ENCODE measurements around the gene INPP5B. TPM values are rescaled to one million over a fixed set of nuclear protein-coding genes. Genes with fewer than 3 reads are reported as not detected.

The INPP5B gene
- total RNA-seq, 1 experiment from 2014 or later: 12.1 TPM

DNA sequence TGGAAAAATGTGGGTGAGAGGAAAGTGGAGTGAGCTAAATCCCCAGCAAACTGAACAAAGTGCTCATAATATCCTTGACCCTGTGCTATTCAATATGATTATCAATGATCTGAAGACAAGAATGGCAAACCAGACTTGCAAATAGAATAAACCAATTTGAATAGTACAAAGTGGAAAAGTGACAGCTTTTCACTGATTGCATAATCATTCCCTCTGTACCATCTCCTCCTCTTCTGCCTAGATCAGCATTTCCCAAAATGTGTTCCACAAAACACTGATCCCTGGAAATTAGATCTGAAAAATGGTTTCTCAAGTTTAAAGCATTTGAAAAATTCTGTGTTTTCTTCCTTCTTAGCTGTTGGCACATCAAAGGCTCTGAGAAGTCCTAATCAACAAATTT, 95.6 kb downstream of the INPP5B start:
- Histone ChIP-seq H3K79me2 (ENCODE audit: low read length) (peaks cover 77% of the 10 kb centered on the region), H3K9me2 (replicated peaks; ENCODE audit: low read length) (no peaks in the 10 kb centered on the region), H3K4me3 (ENCODE audit: low read length) (no peak overlapping the region), H4K20me1 (ENCODE audit: low read length) (peaks cover 11% of the 10 kb centered on the region; the same call in 1 of the 2 replicates), H3K4me1 (ENCODE audit: insufficient read depth, low read length) (peaks cover 10% of the 10 kb centered on the region), H3K27me3 (ENCODE audit: low read length) (no peaks in the 10 kb centered on the region), H3K9me3 (ENCODE audit: low read length) (no peaks in the 10 kb centered on the region), H3K9ac (ENCODE audit: low read length) (no peak overlapping the region), H3K27ac (ENCODE audit: low read length) (no peak overlapping the region), H3K4me2 (ENCODE audit: low read length) (no peak overlapping the region), H3F3A (ENCODE audit: low read length, unreplicated experiment) (no peaks in the 10 kb centered on the region), H2AFZ (ENCODE audit: low read length) (no peak overlapping the region), H3K36me3 (ENCODE audit: low read depth, low read length) (peaks cover 8% of the 10 kb centered on the region; the same call in 1 of the 2 replicates)
- TF ChIP-seq EZH2 (IDR thresholded peaks at IDR 0.05; ENCODE audit: low read length, unreplicated experiment) (no peak), EZH2phosphoT487 (IDR thresholded peaks at IDR 0.05; ENCODE audit: borderline replicate concordance, low read length) (no peak)
- intact Hi-C loops (cut with micrococcal nuclease): no loop called here
- no TSS peak for BruUV-seq (replicated peaks)
- CTCF ChIA-PET: interaction anchor here (1.3 kb wide), 1 partner anchor 8 kb away, joined by 3 read pairs; the partner anchor contains the start of gene MTF1
- ATAC-seq: no peak
- no peak for DNase-seq
- POLR2A ChIA-PET (ENCODE audit: unreplicated experiment): interaction anchor here (0.5 kb wide), 1 partner anchor 161 kb away, joined by 3 read pairs; no protein-coding TSS in a partner anchor

GRCh38 chr1:37850352-37850955, 96.4 kb downstream of the INPP5B start:
- Histone ChIP-seq H3F3A (ENCODE audit: low read length, unreplicated experiment) (no peaks in the 10 kb centered on the region), H3K79me2 (ENCODE audit: low read length) (peaks cover 75% of the 10 kb centered on the region), H4K20me1 (ENCODE audit: low read length) (peaks cover 11% of the 10 kb centered on the region; the same call in 1 of the 2 replicates), H3K36me3 (ENCODE audit: low read depth, low read length) (peaks cover 11% of the 10 kb centered on the region; the same call in 1 of the 2 replicates), H3K9me2 (replicated peaks; ENCODE audit: low read length) (no peaks in the 10 kb centered on the region), H3K4me1 (ENCODE audit: insufficient read depth, low read length) (peaks cover 10% of the 10 kb centered on the region), H3K9me3 (ENCODE audit: low read length) (no peaks in the 10 kb centered on the region), H3K27ac (ENCODE audit: low read length) (no peak overlapping the region), H3K27me3 (ENCODE audit: low read length) (no peaks in the 10 kb centered on the region), H2AFZ (ENCODE audit: low read length) (no peak overlapping the region), H3K4me3 (ENCODE audit: low read length) (no peak overlapping the region), H3K4me2 (ENCODE audit: low read length) (no peak overlapping the region), H3K9ac (ENCODE audit: low read length) (no peak overlapping the region)
- ChIA-PET CTCF (interaction anchor here (1.3 kb wide), 1 partner anchor 9 kb away, joined by 3 read pairs; the partner anchor contains the start of gene MTF1), POLR2A (ENCODE audit: unreplicated experiment) (interaction anchor here (0.5 kb wide), 1 partner anchor 162 kb away, joined by 3 read pairs; no protein-coding TSS in a partner anchor)
- BruUV-seq (replicated peaks): no TSS peak
- TF ChIP-seq EZH2phosphoT487 (IDR thresholded peaks at IDR 0.05; ENCODE audit: borderline replicate concordance, low read length) (no peak), EZH2 (IDR thresholded peaks at IDR 0.05; ENCODE audit: low read length, unreplicated experiment) (no peak)
- TF ChIP-seq, protein P1, sequence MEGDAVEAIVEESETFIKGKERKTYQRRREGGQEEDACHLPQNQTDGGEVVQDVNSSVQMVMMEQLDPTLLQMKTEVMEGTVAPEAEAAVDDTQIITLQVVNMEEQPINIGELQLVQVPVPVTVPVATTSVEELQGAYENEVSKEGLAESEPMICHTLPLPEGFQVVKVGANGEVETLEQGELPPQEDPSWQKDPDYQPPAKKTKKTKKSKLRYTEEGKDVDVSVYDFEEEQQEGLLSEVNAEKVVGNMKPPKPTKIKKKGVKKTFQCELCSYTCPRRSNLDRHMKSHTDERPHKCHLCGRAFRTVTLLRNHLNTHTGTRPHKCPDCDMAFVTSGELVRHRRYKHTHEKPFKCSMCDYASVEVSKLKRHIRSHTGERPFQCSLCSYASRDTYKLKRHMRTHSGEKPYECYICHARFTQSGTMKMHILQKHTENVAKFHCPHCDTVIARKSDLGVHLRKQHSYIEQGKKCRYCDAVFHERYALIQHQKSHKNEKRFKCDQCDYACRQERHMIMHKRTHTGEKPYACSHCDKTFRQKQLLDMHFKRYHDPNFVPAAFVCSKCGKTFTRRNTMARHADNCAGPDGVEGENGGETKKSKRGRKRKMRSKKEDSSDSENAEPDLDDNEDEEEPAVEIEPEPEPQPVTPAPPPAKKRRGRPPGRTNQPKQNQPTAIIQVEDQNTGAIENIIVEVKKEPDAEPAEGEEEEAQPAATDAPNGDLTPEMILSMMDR (conservative IDR thresholded peaks at IDR 0.05; ENCODE audit: low read depth, low read length): no peak
- intact Hi-C loops (cut with micrococcal nuclease): no loop called here
- ATAC-seq: no peak
- DNase-seq: peak; percentile 32

DNA sequence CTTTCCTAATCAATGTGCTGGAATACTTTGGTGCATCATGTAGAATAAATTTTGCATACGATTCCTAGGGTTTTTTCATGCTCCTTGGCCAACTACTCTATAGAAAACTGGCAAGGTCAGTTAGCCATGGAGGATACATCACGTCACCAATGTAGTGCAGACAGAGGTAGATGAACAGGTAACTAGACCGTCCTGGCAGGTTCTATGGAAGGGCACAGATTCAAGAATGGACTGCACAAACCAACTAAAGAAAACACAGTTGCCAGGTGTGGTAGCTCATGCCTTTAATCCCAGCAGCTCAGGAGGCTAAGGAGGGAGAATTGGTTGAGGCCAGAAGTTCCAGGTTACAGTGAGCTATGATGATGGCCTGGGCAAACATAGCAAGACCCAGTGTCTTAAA, 97.4 kb downstream of the INPP5B start:
- Histone ChIP-seq H3K4me2 (ENCODE audit: low read length) (no peak overlapping the region), H3K27ac (ENCODE audit: low read length) (no peak overlapping the region), H2AFZ (ENCODE audit: low read length) (no peak overlapping the region), H3K9me2 (replicated peaks; ENCODE audit: low read length) (no peaks in the 10 kb centered on the region), H3K4me1 (ENCODE audit: insufficient read depth, low read length) (peaks cover 10% of the 10 kb centered on the region), H3K9me3 (ENCODE audit: low read length) (no peaks in the 10 kb centered on the region), H4K20me1 (ENCODE audit: low read length) (peaks cover 11% of the 10 kb centered on the region; the same call in 1 of the 2 replicates), H3K4me3 (ENCODE audit: low read length) (no peak overlapping the region), H3K36me3 (ENCODE audit: low read depth, low read length) (peaks cover 10% of the 10 kb centered on the region; the same call in 1 of the 2 replicates), H3K79me2 (ENCODE audit: low read length) (peaks cover 68% of the 10 kb centered on the region), H3K27me3 (ENCODE audit: low read length) (no peaks in the 10 kb centered on the region), H3F3A (ENCODE audit: low read length, unreplicated experiment) (no peaks in the 10 kb centered on the region), H3K9ac (ENCODE audit: low read length) (no peak overlapping the region)
- ChIA-PET CTCF (no interaction called here), POLR2A (ENCODE audit: unreplicated experiment) (no interaction called here)
- intact Hi-C loops (cut with micrococcal nuclease): no loop called here
- ATAC-seq (no peak), DNase-seq (no peak)
- TF ChIP-seq EZH2 (IDR thresholded peaks at IDR 0.05; ENCODE audit: low read length, unreplicated experiment) (no peak), EZH2phosphoT487 (IDR thresholded peaks at IDR 0.05; ENCODE audit: borderline replicate concordance, low read length) (no peak)
- TF ChIP-seq, protein P1 (conservative IDR thresholded peaks at IDR 0.05; ENCODE audit: low read depth, low read length): no peak
- BruUV-seq (replicated peaks): no TSS peak

All from PC-3 (cell line).